ENCODE data around the gene DPY19L2. TPM values are rescaled to one million over a fixed set of nuclear protein-coding genes. Genes with fewer than 3 reads are reported as not detected.
A peak's percentile ranks its signal among the peaks of the same experiment; 100 is the strongest.
"Not testable (repeated sequence)": the region's sequence is repeated elsewhere in the genome, so short reads cannot be mapped to it uniquely, and the experiment has no call there.

DPY19L2 gene
- total RNA-seq, 1 donor from 2014 or later, result 22.9 TPM

DNA sequence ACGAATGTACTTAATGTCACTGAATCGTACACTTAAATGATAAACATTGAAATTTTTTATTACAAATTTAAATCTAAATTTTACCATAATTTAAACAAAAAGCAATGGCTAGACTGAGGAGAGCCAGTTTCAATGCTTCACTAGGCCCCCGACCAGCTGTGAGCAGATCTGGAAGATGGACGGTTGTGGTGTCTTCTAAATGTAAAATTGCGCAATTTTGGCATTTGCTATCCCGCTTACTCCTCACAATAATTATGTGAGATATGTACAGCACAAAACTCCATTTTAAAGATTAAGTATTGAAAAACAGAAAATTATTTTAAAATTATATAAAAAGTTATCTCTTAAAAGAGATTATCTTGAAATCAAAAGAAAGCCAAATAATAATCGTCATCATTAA, 5.3 kb downstream of the DPY19L2 start:
- DNase-seq (ENCODE audit: low spot score), result not testable (repeated sequence)

DNA sequence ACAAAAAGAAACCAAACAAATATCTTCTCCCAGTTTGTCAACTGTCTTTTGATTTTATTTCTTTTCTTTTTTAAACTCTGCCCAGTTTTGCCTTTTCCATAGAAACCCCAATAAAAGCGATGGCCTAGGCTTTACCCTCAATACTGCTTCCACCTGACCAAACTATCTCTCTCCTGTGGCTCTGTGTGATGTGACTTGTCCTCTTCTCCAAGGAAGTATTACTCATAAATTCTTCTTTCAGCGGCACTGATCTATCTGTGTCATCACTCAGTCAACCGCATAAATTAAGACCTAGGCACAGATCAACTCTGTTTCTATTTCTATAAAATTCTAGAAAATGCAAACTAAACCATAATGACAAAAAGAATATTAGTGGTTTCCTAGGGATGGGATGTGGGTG, 9.8 kb downstream of the DPY19L2 start:
- DNase-seq (ENCODE audit: low spot score), result not testable (repeated sequence)

DNA sequence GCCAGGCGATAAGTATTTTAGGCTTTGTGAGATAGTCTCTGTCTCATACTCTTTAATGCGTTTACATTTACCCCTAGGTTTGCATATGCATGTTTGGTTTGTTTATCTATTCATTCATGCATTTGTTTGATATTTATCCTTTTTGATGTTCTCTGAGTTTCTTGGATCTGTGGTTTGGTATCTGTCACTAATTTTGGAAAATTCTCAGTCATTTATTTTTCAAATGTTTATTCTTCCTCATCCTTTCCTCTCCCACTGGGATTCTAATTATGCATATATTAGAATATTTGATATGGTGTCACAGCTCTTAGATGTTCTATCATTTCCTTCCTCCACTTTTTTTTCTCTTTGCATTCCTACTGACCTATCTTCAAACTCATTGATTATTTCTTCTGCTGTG, 11.9 kb downstream of the DPY19L2 start:
- DNase-seq (ENCODE audit: low spot score), result not testable (repeated sequence)

DNA sequence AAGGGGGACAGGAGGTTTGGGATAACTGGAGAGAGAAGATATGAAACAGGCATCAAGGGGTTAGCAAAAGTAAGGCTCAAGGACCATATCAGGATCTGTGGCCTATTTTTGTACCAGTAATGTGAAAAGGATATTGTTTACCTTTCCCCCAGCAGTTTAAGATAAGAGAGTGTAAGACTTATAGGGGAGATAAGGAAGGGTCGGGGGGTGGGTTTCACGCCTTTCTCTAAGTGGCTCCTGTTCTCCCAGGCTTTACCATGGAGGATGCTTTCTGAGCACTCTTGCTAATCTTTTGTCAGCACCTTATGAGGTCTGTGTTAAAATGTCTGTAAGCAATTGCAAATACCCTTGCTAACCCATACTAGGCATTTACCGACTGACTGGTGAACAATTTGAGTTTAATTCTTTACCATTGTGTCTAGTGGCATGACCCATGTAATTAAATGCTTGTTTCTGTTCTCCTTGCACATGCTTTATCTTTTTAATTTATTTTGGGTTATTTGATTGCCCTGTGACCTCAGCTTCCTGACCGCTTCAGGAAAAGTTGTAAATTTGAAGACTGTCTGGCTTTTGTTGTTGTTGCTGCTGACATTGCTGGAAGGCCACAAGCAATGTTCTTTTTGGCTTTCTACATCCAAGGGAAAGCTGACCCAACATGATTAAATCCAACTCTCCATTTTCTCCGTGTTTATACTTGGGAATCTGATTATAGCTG, 12.6 kb downstream of the DPY19L2 start:
- DNase-seq (ENCODE audit: low spot score), result not testable (repeated sequence)

DNA sequence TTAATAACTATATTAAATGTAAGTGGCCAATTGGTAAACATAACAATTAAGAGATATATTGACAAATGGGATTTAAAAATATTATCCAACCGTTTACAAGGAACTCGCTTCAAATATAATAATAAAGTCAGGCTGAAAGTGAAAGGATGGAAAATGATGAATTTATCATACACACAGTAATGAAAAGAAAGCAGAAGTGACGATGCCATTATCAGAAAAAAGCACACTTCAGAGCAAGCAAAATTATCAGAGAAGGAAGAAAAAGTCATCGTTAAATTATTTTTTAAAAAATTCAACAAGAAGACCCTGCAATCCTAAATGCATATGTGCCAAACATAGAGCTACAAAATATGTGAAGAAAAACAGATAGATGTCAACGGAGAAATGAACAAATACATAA, 13.8 kb downstream of the DPY19L2 start:
- not testable (repeated sequence) for DNase-seq (ENCODE audit: low spot score)

DNA sequence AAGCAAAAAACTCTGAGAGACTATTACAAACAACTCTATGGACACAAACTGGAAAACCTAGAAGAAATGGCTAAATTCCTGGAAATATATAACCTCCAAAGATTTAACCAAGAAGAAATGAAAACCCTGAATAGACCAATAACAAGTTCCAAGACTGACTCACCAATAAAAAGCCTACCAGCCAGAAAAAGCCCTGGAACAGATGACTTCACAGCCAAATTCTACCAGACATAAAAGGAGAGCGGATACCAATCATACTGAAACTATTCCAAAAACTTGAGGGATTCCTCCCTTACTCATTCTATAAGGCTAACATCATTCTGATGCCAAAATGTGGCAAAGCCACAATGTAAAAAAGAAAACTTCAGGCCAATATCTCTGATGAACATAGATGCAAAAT, 18.8 kb downstream of the DPY19L2 start:
- DNase-seq (ENCODE audit: low spot score), result not testable (repeated sequence)

DNA sequence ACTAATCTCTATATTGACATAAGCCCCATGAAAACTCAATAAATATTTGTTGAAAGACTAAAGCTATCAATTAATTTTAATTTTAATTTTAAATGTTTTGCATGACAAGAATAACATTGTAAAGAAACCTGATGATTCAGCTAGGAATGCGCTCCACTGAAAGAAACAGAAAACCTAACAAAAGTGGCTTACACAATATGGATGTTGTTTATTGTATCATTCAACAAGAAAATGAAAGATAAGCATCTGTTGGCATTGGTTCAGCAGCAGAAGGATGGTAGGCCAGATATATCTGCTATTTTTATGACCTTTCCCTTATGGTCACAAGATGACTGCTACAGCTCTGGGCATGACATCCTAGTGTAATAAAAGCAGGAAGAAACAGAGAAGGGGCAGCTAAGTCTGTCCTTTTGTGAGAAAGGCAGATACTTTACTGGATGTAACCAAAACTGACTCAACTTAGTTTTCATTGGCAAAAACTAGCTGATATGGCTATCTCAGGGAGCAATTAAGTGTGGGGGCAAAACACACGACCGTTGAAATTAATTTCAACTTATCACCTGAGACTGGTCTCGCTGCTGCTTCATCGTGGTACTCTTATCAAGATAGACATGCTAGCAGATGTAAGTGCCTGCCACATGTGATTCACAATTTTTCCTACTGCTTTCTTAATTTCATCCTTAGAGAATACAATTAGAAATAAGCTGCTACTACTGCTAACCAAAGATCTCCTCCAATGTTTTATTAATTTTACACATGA, 24.7 kb downstream of the DPY19L2 start:
- not testable (repeated sequence) for DNase-seq (ENCODE audit: low spot score)

DNA sequence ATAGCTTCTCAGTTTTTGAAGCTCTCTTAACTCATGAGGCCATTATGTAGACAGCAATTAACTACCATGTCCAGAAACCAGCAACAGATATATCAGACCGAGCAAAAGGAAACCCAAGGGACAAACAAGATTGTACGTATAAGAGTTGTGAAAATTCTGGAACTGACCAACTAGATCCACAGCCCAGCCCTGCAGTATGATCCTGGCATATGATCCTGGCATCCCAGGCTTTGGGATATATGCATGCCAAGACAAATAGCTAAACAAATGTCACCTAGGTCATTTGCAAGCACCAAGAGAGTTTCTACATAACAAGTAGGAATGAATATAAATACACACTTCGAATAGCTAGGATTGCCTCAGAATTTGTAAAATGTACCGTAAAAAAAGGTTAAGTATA, 44.0 kb downstream of the DPY19L2 start:
- not testable (repeated sequence) for DNase-seq (ENCODE audit: low spot score)

DNA sequence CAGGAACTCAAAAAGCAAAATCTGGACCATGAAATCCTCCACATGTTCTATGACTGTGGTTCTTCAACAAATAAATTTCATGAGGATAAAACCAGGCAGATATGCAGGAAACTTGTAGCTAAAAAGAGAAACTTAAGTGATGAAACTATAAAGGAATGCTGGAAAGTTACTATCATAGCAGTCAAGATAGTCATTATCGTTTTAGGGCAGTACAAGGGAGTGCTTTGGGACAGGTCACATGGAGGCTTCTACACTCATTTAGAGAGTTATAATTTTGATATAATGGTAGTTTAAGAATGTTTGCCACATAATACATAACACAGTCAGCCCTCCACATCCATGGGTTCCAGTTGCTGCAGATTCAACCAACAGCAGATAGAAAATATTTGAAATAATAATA, 52.7 kb downstream of the DPY19L2 start:
- not testable (repeated sequence) for DNase-seq (ENCODE audit: low spot score)

DNA sequence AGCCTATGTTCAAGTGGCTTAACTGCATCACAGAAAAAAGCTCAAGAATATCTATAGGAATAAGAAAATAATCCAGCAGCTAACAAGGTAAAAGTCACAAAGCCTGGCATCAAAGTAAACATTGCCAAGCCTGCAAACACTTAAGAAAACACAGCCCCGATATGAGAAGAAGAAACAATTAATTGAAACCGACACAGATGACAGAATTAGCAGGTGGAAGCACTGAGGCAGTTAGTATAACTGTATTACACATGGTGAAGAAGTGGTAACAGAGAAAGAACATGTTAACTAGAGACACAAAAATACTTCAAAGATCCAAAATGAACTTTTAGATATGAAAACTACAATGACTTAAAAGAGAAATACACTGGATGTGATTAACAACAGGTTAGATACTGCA, 57.0 kb downstream of the DPY19L2 start:
- not testable (repeated sequence) for DNase-seq (ENCODE audit: low spot score)

DNA sequence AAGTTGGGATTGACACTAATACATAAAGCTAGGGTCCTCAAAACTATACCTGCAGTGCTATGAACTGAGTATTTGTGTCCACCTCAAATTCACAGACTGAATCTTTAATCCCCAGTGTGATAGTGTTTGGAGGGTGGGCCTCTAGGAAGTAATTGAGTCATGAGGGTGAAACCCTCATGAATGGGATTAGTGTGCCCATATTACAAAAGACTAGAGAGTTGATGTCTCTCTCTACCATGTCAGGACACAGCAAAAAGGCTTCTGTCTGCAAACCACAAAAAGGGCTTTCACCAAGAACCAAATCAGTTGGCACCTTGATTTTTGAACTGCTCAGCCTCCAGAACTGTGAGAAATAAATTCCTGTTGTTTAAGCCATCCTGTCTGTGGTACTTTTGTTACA, 59.0 kb downstream of the DPY19L2 start:
- DNase-seq (ENCODE audit: low spot score), result not testable (repeated sequence)

DNA sequence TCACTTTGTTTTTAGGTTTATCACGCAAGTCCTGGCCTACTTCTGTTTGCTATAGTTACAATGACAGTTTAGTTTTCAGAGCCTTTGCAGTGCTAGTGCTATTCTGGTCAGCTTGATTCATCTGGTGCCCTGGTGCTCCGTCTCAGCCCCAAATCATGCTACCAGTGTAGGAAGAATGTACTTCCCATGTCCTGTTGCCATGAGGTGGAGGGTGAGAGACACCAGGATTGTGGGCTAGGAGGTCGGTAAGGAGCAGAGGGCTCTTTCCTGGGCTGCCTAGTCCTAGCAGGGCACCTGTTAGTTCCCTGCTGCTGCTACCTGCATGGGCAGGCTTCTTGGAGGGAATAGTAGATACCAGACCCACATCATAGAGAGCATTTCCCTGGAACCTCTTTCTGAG, 63.3 kb downstream of the DPY19L2 start:
- DNase-seq (ENCODE audit: low spot score), result not testable (repeated sequence)

DNA sequence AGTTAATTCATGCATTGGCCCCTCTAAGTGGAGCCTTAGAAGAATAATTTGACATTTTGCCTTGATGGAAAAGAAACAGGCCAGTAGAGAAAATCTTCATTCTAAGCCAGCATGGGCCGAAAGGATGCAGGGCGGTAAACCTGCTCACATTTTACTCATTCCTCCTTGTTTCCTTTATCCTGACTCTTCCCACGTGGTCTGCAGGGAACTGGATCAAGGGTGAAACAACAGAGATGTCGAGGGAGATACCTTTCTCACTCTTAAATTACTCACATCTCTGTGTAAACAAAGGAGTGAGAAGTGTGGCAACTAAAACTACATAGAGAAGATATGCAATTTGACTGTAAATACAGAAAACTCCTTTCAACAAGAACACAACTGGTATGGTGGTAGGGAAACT, 73.5 kb downstream of the DPY19L2 start:
- DNase-seq (ENCODE audit: low spot score), result peak; percentile 6

DNA sequence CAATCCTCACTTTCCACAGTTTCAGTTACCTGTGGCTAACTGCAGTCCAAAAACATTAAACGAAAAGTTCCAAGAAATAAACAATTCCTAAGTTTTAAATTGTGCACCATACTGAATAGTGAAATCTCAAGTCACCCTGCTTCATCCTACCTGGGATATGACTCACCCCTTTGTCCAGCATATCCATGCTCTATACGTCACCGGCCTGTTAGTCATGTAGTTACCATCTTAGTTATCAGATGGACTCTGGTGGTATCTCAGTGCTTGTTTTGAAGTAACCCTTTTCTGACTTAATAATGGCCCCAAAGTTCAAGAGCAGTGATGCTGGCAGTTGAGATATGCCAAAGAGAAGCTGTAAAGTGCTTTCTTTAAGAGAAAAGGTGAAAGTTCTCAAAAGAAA, 83.9 kb downstream of the DPY19L2 start:
- DNase-seq (ENCODE audit: low spot score), result not testable (repeated sequence)

DNA sequence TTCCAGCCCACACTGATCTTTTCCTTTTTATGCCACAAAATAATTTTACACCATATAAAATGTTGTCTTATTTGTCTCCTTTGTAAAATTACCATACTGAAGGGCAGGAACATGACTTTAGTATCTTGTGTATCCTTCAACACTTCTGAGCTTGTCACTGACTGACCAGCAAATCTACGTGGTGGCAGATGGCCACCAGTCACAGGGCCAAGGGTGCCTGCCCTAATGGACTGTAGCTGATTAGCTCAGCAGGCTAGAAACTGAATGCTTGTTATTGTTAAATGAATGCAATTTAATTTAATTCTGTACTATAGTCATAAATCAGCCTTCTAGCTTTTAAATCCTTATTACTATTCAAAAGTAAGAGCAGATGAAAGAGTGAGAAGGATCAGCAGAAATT, 85.0 kb downstream of the DPY19L2 start:
- DNase-seq (ENCODE audit: low spot score), result not testable (repeated sequence)

DNA sequence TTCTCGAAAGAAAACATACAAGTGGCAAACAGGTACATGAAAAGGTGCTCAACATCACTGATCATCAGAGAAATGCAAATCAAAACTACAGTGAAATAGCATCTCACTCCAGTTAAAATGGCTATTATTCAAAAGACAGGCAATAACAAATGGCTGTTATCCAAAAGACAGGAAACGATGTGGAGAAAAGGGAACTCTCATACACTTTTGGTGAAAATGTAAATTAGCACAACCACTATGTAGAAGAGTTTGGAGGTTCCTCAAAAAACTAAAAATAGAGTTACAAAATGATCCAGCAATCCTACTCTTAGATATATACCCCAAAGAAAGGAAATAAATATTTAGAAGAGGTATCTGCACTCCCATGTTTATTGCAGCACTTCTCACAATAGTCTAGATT, 90.7 kb downstream of the DPY19L2 start:
- not testable (repeated sequence) for DNase-seq (ENCODE audit: low spot score)

DNA sequence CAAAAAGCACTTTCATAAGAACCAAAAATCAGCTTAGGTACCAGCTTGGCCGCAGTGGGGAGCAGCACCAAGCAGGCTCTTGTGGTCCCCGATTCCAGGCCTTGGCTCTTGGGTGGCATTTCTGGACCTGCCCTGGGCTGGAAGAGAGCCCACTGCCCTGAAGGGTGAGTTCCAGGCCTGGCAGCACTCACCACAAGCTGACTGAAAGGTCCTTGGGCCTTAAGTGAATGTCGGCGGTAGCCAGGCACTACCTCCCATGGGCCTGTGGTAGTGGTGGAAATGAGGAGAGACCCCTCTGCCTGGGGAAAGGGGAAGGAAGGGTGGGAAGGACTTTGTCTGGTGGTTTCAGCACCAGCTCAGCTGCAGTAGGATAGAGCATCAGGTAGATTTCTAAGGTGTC, 96.3 kb downstream of the DPY19L2 start:
- DNase-seq (ENCODE audit: low spot score), result not testable (repeated sequence)

DNA sequence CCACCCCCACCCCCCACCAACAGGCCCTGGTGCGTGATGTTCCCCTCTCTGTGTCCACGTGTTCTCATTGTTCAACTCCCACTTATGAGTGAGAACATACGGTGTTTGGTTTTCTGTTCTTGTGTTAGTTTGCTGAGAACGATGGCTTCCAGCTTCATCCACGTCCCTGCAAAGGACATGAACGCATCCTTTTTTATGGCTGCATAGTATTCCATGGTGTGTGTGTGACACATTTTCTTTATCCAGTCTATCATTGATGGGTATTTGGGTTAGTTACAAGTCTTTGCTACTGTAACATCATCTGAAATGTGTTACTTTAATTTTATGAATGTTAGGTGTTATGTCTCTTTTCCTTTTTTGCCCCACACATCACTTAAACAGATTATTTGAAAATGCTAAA, 109.8 kb downstream of the DPY19L2 start:
- DNase-seq (ENCODE audit: low spot score), result not testable (repeated sequence)

DNA sequence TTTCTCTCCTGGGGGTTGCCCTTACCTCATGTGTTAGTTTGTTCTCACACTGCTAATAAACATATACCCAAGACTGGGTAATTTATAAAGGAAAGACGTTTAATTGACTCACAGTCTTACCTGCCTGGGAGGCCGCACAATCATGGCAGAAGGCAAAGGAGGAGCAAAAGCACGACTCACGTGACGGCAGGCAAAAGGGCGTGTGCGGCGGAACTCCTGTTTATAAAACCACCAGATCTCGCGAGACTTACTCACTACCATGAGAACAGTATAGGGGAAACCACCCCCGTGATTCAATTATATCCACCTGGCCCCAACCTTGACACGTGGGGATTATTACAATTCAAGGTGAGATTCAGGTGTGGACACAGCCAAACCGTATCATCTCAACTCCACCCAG, 116.9 kb downstream of the DPY19L2 start:
- DNase-seq (ENCODE audit: low spot score), result not testable (repeated sequence)

DNA sequence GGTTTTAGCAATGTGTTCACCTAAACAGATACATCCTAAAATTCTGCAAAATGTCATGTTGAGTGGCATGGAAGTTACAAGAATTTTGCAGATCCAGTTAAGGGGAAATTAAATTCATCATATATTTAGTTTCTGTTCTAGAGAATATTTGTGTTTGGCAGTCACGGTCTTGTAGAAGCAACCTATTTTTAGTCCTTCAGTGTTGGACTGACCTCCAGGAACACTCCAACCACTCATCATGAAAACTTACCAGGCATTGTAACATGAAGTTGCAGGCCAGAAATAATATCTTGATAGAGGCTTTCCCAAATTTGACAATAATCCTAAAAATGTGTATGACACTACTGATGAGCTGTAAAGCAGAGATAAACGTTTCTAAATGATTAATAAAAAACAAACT, 119.3 kb downstream of the DPY19L2 start:
- not testable (repeated sequence) for DNase-seq (ENCODE audit: low spot score)

DNA sequence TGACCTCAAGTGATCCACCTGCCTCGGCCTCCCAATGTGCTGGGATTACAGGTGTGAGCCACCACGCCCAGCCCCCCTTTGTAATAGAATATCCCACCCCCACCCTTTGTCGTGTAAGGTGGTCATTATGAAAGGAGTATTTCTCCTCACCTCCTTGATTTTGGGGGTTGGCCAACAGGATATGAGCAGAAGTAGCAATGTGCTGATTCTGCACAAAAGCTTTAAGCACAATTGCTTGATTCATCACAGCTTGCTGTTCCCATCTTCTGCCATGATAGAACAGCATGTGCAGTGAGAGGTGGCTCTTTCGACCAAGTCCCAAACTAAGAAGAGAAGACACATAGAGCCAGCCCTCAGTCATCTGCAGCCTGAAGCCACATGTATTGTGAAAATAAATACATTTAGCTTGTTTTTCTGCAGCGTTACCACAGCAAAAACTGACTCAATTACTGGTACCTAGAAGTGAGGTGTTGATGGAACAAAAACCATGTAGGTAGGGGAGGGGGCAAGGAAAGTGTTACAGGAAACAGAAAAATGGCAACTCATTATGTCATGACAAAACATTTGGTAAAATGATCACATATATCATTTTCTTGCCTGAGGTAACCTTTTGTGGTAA, 122.9 kb downstream of the DPY19L2 start:
- DNase-seq (ENCODE audit: low spot score), result not testable (repeated sequence)

DNA sequence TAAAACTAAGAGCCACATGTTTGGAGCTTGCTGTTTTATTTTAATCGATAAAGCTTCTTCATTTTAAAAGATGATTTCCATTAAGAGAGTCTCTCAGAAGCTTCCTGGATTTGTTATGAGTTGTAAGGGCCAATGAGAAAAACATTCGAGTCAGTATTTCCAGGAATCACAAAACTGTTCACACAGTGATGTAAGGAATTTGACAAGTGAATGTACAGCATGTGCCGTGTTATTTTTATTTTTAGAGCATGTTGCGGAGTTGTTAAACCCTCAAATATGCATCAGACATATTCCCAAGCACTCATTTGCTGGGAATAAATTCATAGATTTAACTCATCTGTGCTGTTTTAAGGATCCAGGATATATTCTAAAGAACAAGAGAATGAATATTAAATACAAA, 129.6 kb downstream of the DPY19L2 start:
- DNase-seq (ENCODE audit: low spot score), result not testable (repeated sequence)

All from umbilical cord (tissue), 2 donors.